A549 (cell line): ENCODE data around the gene URI1.

Experiments used
- EHMT2 ChIP-seq: fragments of 200-600 bp; sonication (generic); IDR thresholded peaks from 2 replicates; pipeline ENCODE4 v1.6.1; 2016; ENCODE audit warnings: antibody characterized with exemption, low read depth, mild to moderate bottlenecking, moderate library complexity
- JUNB ChIP-seq: fragments of >200 bp; sonication (Bioruptor Twin); formaldehyde crosslinking; IDR thresholded peaks from 2 replicates; pipeline ENCODE4 v1.6.1; 2016
- NPAS2 ChIP-seq: fragments of 250-450 bp; sonication (Bioruptor Pico); IDR thresholded peaks from 2 replicates; pipeline ENCODE4 v1.8.0; 2022; ENCODE audit warnings: mild to moderate bottlenecking, moderate library complexity, borderline replicate concordance
- POLR2A ChIP-seq: IDR thresholded peaks from 2 replicates; pipeline ENCODE4 v1.6.1; 2012; ENCODE audit warnings: mild to moderate bottlenecking, low read length
- RAD21 ChIP-seq, 2 experiments: fragments of >200 bp in 1 of 2; sonication (Bioruptor Twin) in 1 of 2; formaldehyde crosslinking in 1 of 2; IDR thresholded peaks in 1 of 2; conservative IDR thresholded peaks in 1 of 2; 2 replicates in 1 of 2; 3 replicates in 1 of 2; pipeline ENCODE4 v1.6.1; 2012 to 2018; ENCODE audit warnings: inconsistent platforms in 1 of 2
- TF ChIP-seq, protein P1 (sequence below): fragments of >200 bp; sonication (Bioruptor Twin); formaldehyde crosslinking; IDR thresholded peaks from 3 replicates; pipeline ENCODE4 v1.5.1; 2016
- TF ChIP-seq, protein P2 (sequence below): fragments of 200-600 bp; sonication (generic); IDR thresholded peaks from 2 replicates; pipeline ENCODE4 v1.6.1; 2016; ENCODE audit warnings: antibody characterized with exemption, mild to moderate bottlenecking, moderate library complexity

DNA sequence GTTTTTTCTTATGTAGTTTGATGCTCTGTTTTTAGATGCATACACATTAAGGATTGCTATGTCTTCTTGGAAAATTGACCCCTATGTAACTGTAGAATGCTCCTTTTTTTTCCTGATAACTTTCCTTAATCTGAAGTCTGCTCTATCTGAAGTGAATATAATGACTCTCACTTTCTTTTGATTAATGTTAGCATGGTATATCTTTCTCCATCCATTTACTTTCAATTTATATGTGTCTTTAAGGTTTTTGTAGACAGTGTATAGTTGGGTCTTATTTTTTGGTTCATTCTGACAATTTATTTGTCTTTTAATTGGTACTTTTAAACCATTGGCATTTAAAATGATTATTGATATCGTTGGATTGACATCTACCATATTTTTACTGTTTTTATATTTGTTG lies 92.3 kb downstream of the URI1 start:
- TF ChIP-seq POLR2A (no peak), JUNB (no peak), NPAS2 (CRISPR knock-in tag) (no peak), EHMT2 (no peak), RAD21 (conservative IDR thresholded peaks at IDR 0.05 in 1 of 2, IDR thresholded peaks at IDR 0.05 in 1 of 2) (no peak)
- TF ChIP-seq, protein P1, sequence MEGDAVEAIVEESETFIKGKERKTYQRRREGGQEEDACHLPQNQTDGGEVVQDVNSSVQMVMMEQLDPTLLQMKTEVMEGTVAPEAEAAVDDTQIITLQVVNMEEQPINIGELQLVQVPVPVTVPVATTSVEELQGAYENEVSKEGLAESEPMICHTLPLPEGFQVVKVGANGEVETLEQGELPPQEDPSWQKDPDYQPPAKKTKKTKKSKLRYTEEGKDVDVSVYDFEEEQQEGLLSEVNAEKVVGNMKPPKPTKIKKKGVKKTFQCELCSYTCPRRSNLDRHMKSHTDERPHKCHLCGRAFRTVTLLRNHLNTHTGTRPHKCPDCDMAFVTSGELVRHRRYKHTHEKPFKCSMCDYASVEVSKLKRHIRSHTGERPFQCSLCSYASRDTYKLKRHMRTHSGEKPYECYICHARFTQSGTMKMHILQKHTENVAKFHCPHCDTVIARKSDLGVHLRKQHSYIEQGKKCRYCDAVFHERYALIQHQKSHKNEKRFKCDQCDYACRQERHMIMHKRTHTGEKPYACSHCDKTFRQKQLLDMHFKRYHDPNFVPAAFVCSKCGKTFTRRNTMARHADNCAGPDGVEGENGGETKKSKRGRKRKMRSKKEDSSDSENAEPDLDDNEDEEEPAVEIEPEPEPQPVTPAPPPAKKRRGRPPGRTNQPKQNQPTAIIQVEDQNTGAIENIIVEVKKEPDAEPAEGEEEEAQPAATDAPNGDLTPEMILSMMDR, result no peak
- TF ChIP-seq, protein P2, sequence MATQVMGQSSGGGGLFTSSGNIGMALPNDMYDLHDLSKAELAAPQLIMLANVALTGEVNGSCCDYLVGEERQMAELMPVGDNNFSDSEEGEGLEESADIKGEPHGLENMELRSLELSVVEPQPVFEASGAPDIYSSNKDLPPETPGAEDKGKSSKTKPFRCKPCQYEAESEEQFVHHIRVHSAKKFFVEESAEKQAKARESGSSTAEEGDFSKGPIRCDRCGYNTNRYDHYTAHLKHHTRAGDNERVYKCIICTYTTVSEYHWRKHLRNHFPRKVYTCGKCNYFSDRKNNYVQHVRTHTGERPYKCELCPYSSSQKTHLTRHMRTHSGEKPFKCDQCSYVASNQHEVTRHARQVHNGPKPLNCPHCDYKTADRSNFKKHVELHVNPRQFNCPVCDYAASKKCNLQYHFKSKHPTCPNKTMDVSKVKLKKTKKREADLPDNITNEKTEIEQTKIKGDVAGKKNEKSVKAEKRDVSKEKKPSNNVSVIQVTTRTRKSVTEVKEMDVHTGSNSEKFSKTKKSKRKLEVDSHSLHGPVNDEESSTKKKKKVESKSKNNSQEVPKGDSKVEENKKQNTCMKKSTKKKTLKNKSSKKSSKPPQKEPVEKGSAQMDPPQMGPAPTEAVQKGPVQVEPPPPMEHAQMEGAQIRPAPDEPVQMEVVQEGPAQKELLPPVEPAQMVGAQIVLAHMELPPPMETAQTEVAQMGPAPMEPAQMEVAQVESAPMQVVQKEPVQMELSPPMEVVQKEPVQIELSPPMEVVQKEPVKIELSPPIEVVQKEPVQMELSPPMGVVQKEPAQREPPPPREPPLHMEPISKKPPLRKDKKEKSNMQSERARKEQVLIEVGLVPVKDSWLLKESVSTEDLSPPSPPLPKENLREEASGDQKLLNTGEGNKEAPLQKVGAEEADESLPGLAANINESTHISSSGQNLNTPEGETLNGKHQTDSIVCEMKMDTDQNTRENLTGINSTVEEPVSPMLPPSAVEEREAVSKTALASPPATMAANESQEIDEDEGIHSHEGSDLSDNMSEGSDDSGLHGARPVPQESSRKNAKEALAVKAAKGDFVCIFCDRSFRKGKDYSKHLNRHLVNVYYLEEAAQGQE, result no peak
